ENCODE measurements around the gene RAD50.
"Not testable (repeated sequence)": the region's sequence is repeated elsewhere in the genome, so short reads cannot be mapped to it uniquely, and the experiment has no call there.

The RAD50 gene

GRCh38 chr5:132629230-132629944 is 72.6 kb downstream of the RAD50 start:
- H3K9ac ChIP-seq (ENCODE audit: low read length), result peak overlapping the region; percentile 69
- H4K20me1 ChIP-seq (ENCODE audit: insufficient read depth, low read length), result no peaks in the 10 kb centered on the region
- H3K27me3 ChIP-seq (replicated peaks; ENCODE audit: insufficient read depth, low read length), result no peaks in the 10 kb centered on the region
- no peaks in the 10 kb centered on the region for H3K9me2 ChIP-seq (replicated peaks; ENCODE audit: insufficient read depth, low read length)
- no peaks in the 10 kb centered on the region for H3K79me2 ChIP-seq (ENCODE audit: low read length)
- peaks cover 19% of the 10 kb centered on the region for H3F3A ChIP-seq (ENCODE audit: insufficient read depth, low read length)
- H3K27ac ChIP-seq (ENCODE audit: low read length), result peak overlapping the region; percentile 94
- no peaks in the 10 kb centered on the region for H3K9me3 ChIP-seq (replicated peaks; ENCODE audit: insufficient read depth, low read length)
- H3K4me3 ChIP-seq (ENCODE audit: low read length), result peak overlapping the region; percentile 40
- no peak overlapping the region for H2AFZ ChIP-seq (ENCODE audit: low read length)
- DNase-seq, result peak; percentile 79
- H3K4me1 ChIP-seq (ENCODE audit: low read length), result peaks cover 29% of the 10 kb centered on the region
- no peak for TF ChIP-seq EZH2phosphoT487 (IDR thresholded peaks at IDR 0.05; ENCODE audit: low read length)
- no peak for TF ChIP-seq CTCF (IDR thresholded peaks at IDR 0.05; ENCODE audit: low read length)
- TF ChIP-seq EZH2 (optimal IDR thresholded peaks at IDR 0.05; ENCODE audit: low read depth, low read length), result no peak
- H3K4me2 ChIP-seq (ENCODE audit: low read depth, low read length), result peak overlapping the region; percentile 89
- H3K36me3 ChIP-seq (replicated peaks; ENCODE audit: insufficient read depth, low read length), result no peaks in the 10 kb centered on the region

- H2AFZ ChIP-seq (ENCODE audit: low read length); H4K20me1 ChIP-seq (ENCODE audit: insufficient read depth, low read length); H3K9me3 ChIP-seq (replicated peaks; ENCODE audit: insufficient read depth, low read length); DNase-seq; H3K27ac ChIP-seq (ENCODE audit: low read length); H3K36me3 ChIP-seq (replicated peaks; ENCODE audit: insufficient read depth, low read length); H3K4me2 ChIP-seq (ENCODE audit: low read depth, low read length); H3K9me2 ChIP-seq (replicated peaks; ENCODE audit: insufficient read depth, low read length); H3K27me3 ChIP-seq (replicated peaks; ENCODE audit: insufficient read depth, low read length); H3K4me3 ChIP-seq (ENCODE audit: low read length); H3K9ac ChIP-seq (ENCODE audit: low read length); H3K79me2 ChIP-seq (ENCODE audit: low read length): not testable (repeated sequence)
- peaks cover 27% of the 10 kb centered on the region for H3K4me1 ChIP-seq (ENCODE audit: low read length)
- H3F3A ChIP-seq (ENCODE audit: insufficient read depth, low read length), result peaks cover 15% of the 10 kb centered on the region
Observed at GRCh38 chr5:132633587-132633986, 76.8 kb downstream of the RAD50 start.

- Histone ChIP-seq H3K79me2 (ENCODE audit: low read length) (no peaks in the 10 kb centered on the region), H3K4me1 (ENCODE audit: low read length) (peaks cover 30% of the 10 kb centered on the region), H3K36me3 (replicated peaks; ENCODE audit: insufficient read depth, low read length) (no peaks in the 10 kb centered on the region), H2AFZ (ENCODE audit: low read length) (no peak overlapping the region), H3K9me2 (replicated peaks; ENCODE audit: insufficient read depth, low read length) (no peaks in the 10 kb centered on the region), H3K4me2 (ENCODE audit: low read depth, low read length) (no peak overlapping the region), H3K9ac (ENCODE audit: low read length) (no peak overlapping the region), H3K9me3 (replicated peaks; ENCODE audit: insufficient read depth, low read length) (no peaks in the 10 kb centered on the region), H3K27me3 (replicated peaks; ENCODE audit: insufficient read depth, low read length) (no peaks in the 10 kb centered on the region), H4K20me1 (ENCODE audit: insufficient read depth, low read length) (no peaks in the 10 kb centered on the region), H3F3A (ENCODE audit: insufficient read depth, low read length) (peaks cover 22% of the 10 kb centered on the region), H3K4me3 (ENCODE audit: low read length) (no peak overlapping the region), H3K27ac (ENCODE audit: low read length) (no peak overlapping the region)
- DNase-seq, result no peak
- TF ChIP-seq EZH2phosphoT487 (IDR thresholded peaks at IDR 0.05; ENCODE audit: low read length), result no peak
- TF ChIP-seq CTCF (IDR thresholded peaks at IDR 0.05; ENCODE audit: low read length), result no peak
- TF ChIP-seq EZH2 (optimal IDR thresholded peaks at IDR 0.05; ENCODE audit: low read depth, low read length), result no peak
Observed at GRCh38 chr5:132635873-132636272, 79.1 kb downstream of the RAD50 start.

- peaks cover 29% of the 10 kb centered on the region for H3F3A ChIP-seq (ENCODE audit: insufficient read depth, low read length)
- no peaks in the 10 kb centered on the region for H3K9me2 ChIP-seq (replicated peaks; ENCODE audit: insufficient read depth, low read length)
- H3K27ac ChIP-seq (ENCODE audit: low read length), result no peak overlapping the region
- no peaks in the 10 kb centered on the region for H3K9me3 ChIP-seq (replicated peaks; ENCODE audit: insufficient read depth, low read length)
- H3K4me3 ChIP-seq (ENCODE audit: low read length), result no peak overlapping the region
- no peaks in the 10 kb centered on the region for H3K27me3 ChIP-seq (replicated peaks; ENCODE audit: insufficient read depth, low read length)
- no peak overlapping the region for H2AFZ ChIP-seq (ENCODE audit: low read length)
- H3K4me2 ChIP-seq (ENCODE audit: low read depth, low read length), result no peak overlapping the region
- H4K20me1 ChIP-seq (ENCODE audit: insufficient read depth, low read length), result no peaks in the 10 kb centered on the region
- peaks cover 42% of the 10 kb centered on the region for H3K4me1 ChIP-seq (ENCODE audit: low read length)
- no peaks in the 10 kb centered on the region for H3K36me3 ChIP-seq (replicated peaks; ENCODE audit: insufficient read depth, low read length)
- no peak for DNase-seq
- no peak overlapping the region for H3K9ac ChIP-seq (ENCODE audit: low read length)
- no peak for TF ChIP-seq EZH2phosphoT487 (IDR thresholded peaks at IDR 0.05; ENCODE audit: low read length)
- no peak for TF ChIP-seq CTCF (IDR thresholded peaks at IDR 0.05; ENCODE audit: low read length)
- TF ChIP-seq EZH2 (optimal IDR thresholded peaks at IDR 0.05; ENCODE audit: low read depth, low read length), result no peak
- H3K79me2 ChIP-seq (ENCODE audit: low read length), result no peaks in the 10 kb centered on the region
Observed at GRCh38 chr5:132637241-132637640, 80.5 kb downstream of the RAD50 start.
